Neural progenitor cell (in vitro differentiated cells): Measurements from ENCODE around the gene TIPARP. TPM values are rescaled to one million over a fixed set of nuclear protein-coding genes. Genes with fewer than 3 reads are reported as not detected.

ENCODE experiments used
- DNase-seq: peaks from one replicate; pipeline ENCODE4 v3.0.0-alpha.2; 2016; ENCODE audit warnings: low spot score
- H2AFZ ChIP-seq: fragments of 200-600 bp; sonication (generic); replicated peaks from 2 replicates; pipeline ENCODE4 v1.6.1; 2016; ENCODE audit warnings: antibody characterized with exemption
- H3F3A ChIP-seq: fragments of 200-600 bp; sonication (generic); 2 replicates; pipeline ENCODE4 v1.6.1; 2016; ENCODE audit warnings: antibody characterized with exemption, low read depth
- H3K27ac ChIP-seq: fragments of 200-600 bp; sonication (generic); 2 replicates; pipeline ENCODE4 v1.5.1; 2016; ENCODE audit warnings: mild to moderate bottlenecking
- H3K27me3 ChIP-seq: fragments of 200-600 bp; sonication (generic); 2 replicates; pipeline ENCODE4 v1.6.1; 2016; ENCODE audit warnings: mild to moderate bottlenecking, moderate library complexity
- H3K36me3 ChIP-seq: fragments of 200-600 bp; sonication (generic); 2 replicates; pipeline ENCODE4 v1.5.1; 2016
- H3K4me1 ChIP-seq: fragments of 200-600 bp; sonication (generic); 2 replicates; pipeline ENCODE4 v1.6.1; 2016; ENCODE audit warnings: mixed run types
- H3K4me2 ChIP-seq: fragments of 200-600 bp; sonication (generic); 2 replicates; pipeline ENCODE4 v1.6.1; 2016
- H3K4me3 ChIP-seq: fragments of 200-600 bp; sonication (generic); 2 replicates; pipeline ENCODE4 v1.5.1; 2016
- H3K79me2 ChIP-seq: fragments of 200-600 bp; sonication (generic); 2 replicates; pipeline ENCODE4 v1.6.1; 2016; ENCODE audit warnings: low read depth
- H3K9ac ChIP-seq: fragments of 200-600 bp; sonication (generic); 2 replicates; pipeline ENCODE4 v1.6.1; 2016
- H3K9me3 ChIP-seq: fragments of 200-600 bp; sonication (generic); 2 replicates; pipeline ENCODE4 v1.5.1; 2016; ENCODE audit warnings: low read depth
- H4K20me1 ChIP-seq: fragments of 200-600 bp; sonication (generic); 2 replicates; pipeline ENCODE4 v1.6.1; 2016; ENCODE audit warnings: low read depth
- H3K27ac Mint-ChIP-seq: 3 replicates; pipeline ENCODE4 v1.8.0; 2021; ENCODE audit warnings: mixed read lengths
- H3K27me3 Mint-ChIP-seq: 2 replicates; pipeline ENCODE4 v1.8.0; 2022; ENCODE audit warnings: low read depth, mild to moderate bottlenecking, inconsistent platforms, moderate library complexity, mixed read lengths; ENCODE audit not compliant: insufficient read depth
- H3K36me3 Mint-ChIP-seq: 3 replicates; pipeline ENCODE4 v1.8.0; 2021; ENCODE audit warnings: mixed read lengths
- H3K4me1 Mint-ChIP-seq: 3 replicates; pipeline ENCODE4 v1.8.0; 2021; ENCODE audit warnings: mixed read lengths
- H3K4me3 Mint-ChIP-seq: 3 replicates; pipeline ENCODE4 v1.8.0; 2021; ENCODE audit warnings: mild to moderate bottlenecking, moderate library complexity, mixed read lengths
- H3K9me3 Mint-ChIP-seq: 3 replicates; pipeline ENCODE4 v1.8.0; 2020; ENCODE audit warnings: mixed read lengths
- CTCF ChIP-seq: fragments of 200-600 bp; sonication (generic); IDR thresholded peaks from 2 replicates; pipeline ENCODE4 v1.5.1; 2017; ENCODE audit warnings: antibody characterized with exemption, mild to moderate bottlenecking
- EZH2 ChIP-seq: fragments of 200-600 bp; sonication (generic); IDR thresholded peaks from 2 replicates; pipeline ENCODE4 v1.6.1; 2017; ENCODE audit warnings: antibody characterized with exemption, mild to moderate bottlenecking, moderate library complexity
- EZH2phosphoT487 ChIP-seq: fragments of 200-600 bp; sonication (generic); IDR thresholded peaks from 2 replicates; pipeline ENCODE4 v1.6.1; 2017; ENCODE audit warnings: antibody characterized with exemption
- total RNA-seq: library from RNA; depleted of rRNA; stranded (reverse); fragments of >200 nt; gene quantifications from 2 replicates; pipeline ENCODE4 v1.2.3, GENCODE V29; 2015; ENCODE audit warnings: low replicate concordance

The TIPARP gene
- total RNA-seq, 1 donor from 2014 or later: 13.5 TPM

GRCh38 chr3:156704370-156705036 lies 30.1 kb downstream of the TIPARP start:
- no peak overlapping the region for H2AFZ ChIP-seq
- no peak overlapping the region for H3K4me2 ChIP-seq
- no peak overlapping the region for H3K27ac ChIP-seq
- H3F3A ChIP-seq: no peaks in the 10 kb centered on the region
- H3K9me3 ChIP-seq: no peaks in the 10 kb centered on the region
- Mint-ChIP-seq H3K4me3 (no peak overlapping the region), H3K27me3 (no peaks in the 10 kb centered on the region), H3K4me1 (peaks cover 7% of the 10 kb centered on the region), H3K36me3 (peaks cover 21% of the 10 kb centered on the region), H3K27ac (no peak overlapping the region), H3K9me3 (no peaks in the 10 kb centered on the region)
- no peaks in the 10 kb centered on the region for H3K27me3 ChIP-seq
- peaks cover 10% of the 10 kb centered on the region for H3K4me1 ChIP-seq
- no peak for DNase-seq
- no peaks in the 10 kb centered on the region for H4K20me1 ChIP-seq
- no peak overlapping the region for H3K9ac ChIP-seq
- H3K4me3 ChIP-seq: no peak overlapping the region
- H3K36me3 ChIP-seq: no peaks in the 10 kb centered on the region
- TF ChIP-seq EZH2 (no peak), CTCF (no peak), EZH2phosphoT487 (no peak)
- no peaks in the 10 kb centered on the region for H3K79me2 ChIP-seq

GRCh38 chr3:156705761-156706616 lies 31.6 kb downstream of the TIPARP start:
- H3F3A ChIP-seq: no peaks in the 10 kb centered on the region
- H3K36me3 Mint-ChIP-seq: peaks cover 26% of the 10 kb centered on the region
- no peak overlapping the region for H3K9ac ChIP-seq
- no peak overlapping the region for H2AFZ ChIP-seq
- H3K4me3 Mint-ChIP-seq: no peak overlapping the region
- no peaks in the 10 kb centered on the region for H3K36me3 ChIP-seq
- H3K4me1 Mint-ChIP-seq: peaks cover 2% of the 10 kb centered on the region
- H3K27ac ChIP-seq: no peak overlapping the region
- H3K9me3 Mint-ChIP-seq: peaks cover 3% of the 10 kb centered on the region
- no peaks in the 10 kb centered on the region for H3K9me3 ChIP-seq
- no peaks in the 10 kb centered on the region for H3K79me2 ChIP-seq
- H3K4me3 ChIP-seq: no peak overlapping the region
- DNase-seq: no peak
- no peaks in the 10 kb centered on the region for H3K27me3 Mint-ChIP-seq
- no peaks in the 10 kb centered on the region for H4K20me1 ChIP-seq
- peaks cover 7% of the 10 kb centered on the region for H3K4me1 ChIP-seq
- no peak overlapping the region for H3K4me2 ChIP-seq
- no peaks in the 10 kb centered on the region for H3K27me3 ChIP-seq
- TF ChIP-seq CTCF: no peak
- TF ChIP-seq EZH2: no peak
- no peak for TF ChIP-seq EZH2phosphoT487
- no peak overlapping the region for H3K27ac Mint-ChIP-seq

- peaks cover 23% of the 10 kb centered on the region for H3K36me3 Mint-ChIP-seq
- Histone ChIP-seq H3K4me3 (no peak overlapping the region), H4K20me1 (no peaks in the 10 kb centered on the region), H3K27me3 (no peaks in the 10 kb centered on the region), H3F3A (no peaks in the 10 kb centered on the region), H2AFZ (no peak overlapping the region), H3K36me3 (no peaks in the 10 kb centered on the region), H3K9ac (no peak overlapping the region), H3K4me1 (no peaks in the 10 kb centered on the region), H3K27ac (no peak overlapping the region), H3K9me3 (no peaks in the 10 kb centered on the region), H3K79me2 (no peaks in the 10 kb centered on the region), H3K4me2 (no peak overlapping the region)
- H3K27me3 Mint-ChIP-seq: no peaks in the 10 kb centered on the region
- H3K9me3 Mint-ChIP-seq: peaks cover 3% of the 10 kb centered on the region
- no peak overlapping the region for H3K4me3 Mint-ChIP-seq
- H3K4me1 Mint-ChIP-seq: no peaks in the 10 kb centered on the region
- no peak overlapping the region for H3K27ac Mint-ChIP-seq
- no peak for DNase-seq
- no peak for TF ChIP-seq EZH2
- TF ChIP-seq EZH2phosphoT487: no peak
- no peak for TF ChIP-seq CTCF
These were observed 33.2 kb downstream of the TIPARP start for GRCh38 chr3:156707588-156707987.
